ENCODE data around the gene ELOB. TPM values are rescaled to one million over a fixed set of nuclear protein-coding genes. Genes with fewer than 3 reads are reported as not detected.

The ELOB gene
- total RNA-seq, 2 experiments from 2014 or later = 260 to 318 TPM

GRCh38 chr16:2784358-2785100 is 7.4 kb upstream of the ELOB start:
- no peaks in the 10 kb centered on the region for H3K36me3 Mint-ChIP-seq
- H3K9me3 Mint-ChIP-seq (ENCODE audit: low read depth) = no peaks in the 10 kb centered on the region
- ATAC-seq (no peak), DNase-seq (no peak)
- CTCF ChIA-PET = interaction anchor here (0.7 to 1.4 kb wide), 2 partner anchors 76 to 84 kb away, joined by 3 to 7 read pairs; no protein-coding TSS in a partner anchor
- peaks cover 9% of the 10 kb centered on the region for H3K4me1 Mint-ChIP-seq
- H3K27me3 Mint-ChIP-seq = peaks cover 9% of the 10 kb centered on the region
- H3K27ac Mint-ChIP-seq = no peak overlapping the region
- peak overlapping the region; percentile 64 for H3K4me3 Mint-ChIP-seq

GRCh38 chr16:2783581-2784357 is 6.7 kb upstream of the ELOB start:
- CTCF ChIA-PET = interaction anchor here (1.4 kb wide), 1 partner anchor 85 kb away, joined by 7 read pairs; no protein-coding TSS in a partner anchor
- Mint-ChIP-seq H3K9me3 (ENCODE audit: low read depth) (no peaks in the 10 kb centered on the region), H3K27ac (no peak overlapping the region), H3K36me3 (no peaks in the 10 kb centered on the region), H3K27me3 (peaks cover 8% of the 10 kb centered on the region), H3K4me1 (peaks cover 10% of the 10 kb centered on the region), H3K4me3 (no peak overlapping the region)
- DNase-seq = no peak
- ATAC-seq = no peak

GRCh38 chr16:2782583-2783351 is 5.7 kb upstream of the ELOB start:
- H3K27ac Mint-ChIP-seq = no peak overlapping the region
- no peaks in the 10 kb centered on the region for H3K36me3 Mint-ChIP-seq
- CTCF ChIA-PET = interaction anchor here (1.8 kb wide), 1 partner anchor 56 kb away, joined by 5 read pairs; no protein-coding TSS in a partner anchor
- DNase-seq (no peak), ATAC-seq (no peak)
- H3K4me3 Mint-ChIP-seq = no peak overlapping the region
- no peaks in the 10 kb centered on the region for H3K9me3 Mint-ChIP-seq (ENCODE audit: low read depth)
- H3K4me1 Mint-ChIP-seq = peaks cover 18% of the 10 kb centered on the region
- H3K27me3 Mint-ChIP-seq = peaks cover 4% of the 10 kb centered on the region

GRCh38 chr16:2779978-2780898 is 3.2 kb upstream of the ELOB start:
- ATAC-seq (no peak), DNase-seq (no peak)
- no peak overlapping the region for H3K27ac Mint-ChIP-seq
- H3K4me1 Mint-ChIP-seq = peaks cover 24% of the 10 kb centered on the region
- CTCF ChIA-PET = interaction anchor here (1.1 to 1.4 kb wide), 2 partner anchors 58 to 88 kb away, joined by 3 read pairs; no protein-coding TSS in a partner anchor
- H3K4me3 Mint-ChIP-seq = no peak overlapping the region
- peaks cover 2% of the 10 kb centered on the region for H3K27me3 Mint-ChIP-seq
- H3K9me3 Mint-ChIP-seq (ENCODE audit: low read depth) = no peaks in the 10 kb centered on the region
- no peaks in the 10 kb centered on the region for H3K36me3 Mint-ChIP-seq

GRCh38 chr16:2779151-2779920 is 2.3 kb upstream of the ELOB start:
- ATAC-seq (no peak), DNase-seq (no peak)
- peaks cover 24% of the 10 kb centered on the region for H3K4me1 Mint-ChIP-seq
- H3K9me3 Mint-ChIP-seq (ENCODE audit: low read depth) = no peaks in the 10 kb centered on the region
- no peaks in the 10 kb centered on the region for H3K36me3 Mint-ChIP-seq
- peak overlapping the region; percentile 97 for H3K27ac Mint-ChIP-seq
- no peaks in the 10 kb centered on the region for H3K27me3 Mint-ChIP-seq
- CTCF ChIA-PET = interaction anchor here (0.9 to 1.4 kb wide), 5 partner anchors 32 to 191 kb away, joined by 3 read pairs; no protein-coding TSS in a partner anchor
- no peak overlapping the region for H3K4me3 Mint-ChIP-seq

GRCh38 chr16:2778630-2778958 is 1.5 kb upstream of the ELOB start:
- Mint-ChIP-seq H3K27ac (peak overlapping the region; percentile 97), H3K36me3 (no peaks in the 10 kb centered on the region), H3K4me1 (peaks cover 24% of the 10 kb centered on the region), H3K27me3 (no peaks in the 10 kb centered on the region), H3K9me3 (ENCODE audit: low read depth) (no peaks in the 10 kb centered on the region), H3K4me3 (peak overlapping the region; percentile 92)
- DNase-seq (no peak), ATAC-seq (no peak)
- CTCF ChIA-PET = interaction anchor here (0.9 to 1.5 kb wide), 6 partner anchors 13 to 191 kb away, joined by 3 to 7 read pairs (median 3); partner anchors contain the start of gene SRRM2

GRCh38 chr16:2777903-2778629 is 986 bp upstream of the ELOB start:
- peak; percentile 58 for DNase-seq
- ATAC-seq = peak; percentile 9
- peak overlapping the region; percentile 97 for H3K27ac Mint-ChIP-seq
- peaks cover 24% of the 10 kb centered on the region for H3K4me1 Mint-ChIP-seq
- H3K27me3 Mint-ChIP-seq = no peaks in the 10 kb centered on the region
- no peaks in the 10 kb centered on the region for H3K36me3 Mint-ChIP-seq
- no peaks in the 10 kb centered on the region for H3K9me3 Mint-ChIP-seq (ENCODE audit: low read depth)
- H3K4me3 Mint-ChIP-seq = peak overlapping the region; percentile 92
- CTCF ChIA-PET = interaction anchor here (0.9 to 1.5 kb wide), 6 partner anchors 13 to 192 kb away, joined by 3 to 7 read pairs (median 3); partner anchors contain the start of gene SRRM2

- H3K27ac Mint-ChIP-seq = peak overlapping the region; percentile 81
- H3K9me3 Mint-ChIP-seq (ENCODE audit: low read depth) = no peaks in the 10 kb centered on the region
- H3K4me3 Mint-ChIP-seq = peak overlapping the region; percentile 92
- peaks cover 24% of the 10 kb centered on the region for H3K4me1 Mint-ChIP-seq
- DNase-seq (peak; percentile 59), ATAC-seq (peak; percentile 46)
- CTCF ChIA-PET = interaction anchor here (1.5 to 2.4 kb wide), 3 partner anchors 23 to 150 kb away, joined by 6 to 7 read pairs (median 6); no protein-coding TSS in a partner anchor
- H3K27me3 Mint-ChIP-seq = no peaks in the 10 kb centered on the region
- H3K36me3 Mint-ChIP-seq = peaks cover 7% of the 10 kb centered on the region
These were observed 460 bp downstream of the ELOB start for GRCh38 chr16:2776500-2777139.

GRCh38 chr16:2775765-2776499 is 1.1 kb downstream of the ELOB start:
- Mint-ChIP-seq H3K4me1 (peaks cover 24% of the 10 kb centered on the region), H3K4me3 (peak overlapping the region; percentile 92), H3K9me3 (ENCODE audit: low read depth) (no peaks in the 10 kb centered on the region), H3K27me3 (no peaks in the 10 kb centered on the region), H3K36me3 (peaks cover 12% of the 10 kb centered on the region), H3K27ac (peak overlapping the region; percentile 81)
- CTCF ChIA-PET = interaction anchor here (1.5 to 2.4 kb wide), 3 partner anchors 22 to 151 kb away, joined by 6 to 7 read pairs (median 6); no protein-coding TSS in a partner anchor
- no peak for ATAC-seq
- no peak for DNase-seq

- peak overlapping the region; percentile 52 for H3K27ac Mint-ChIP-seq
- H3K9me3 Mint-ChIP-seq (ENCODE audit: low read depth) = no peaks in the 10 kb centered on the region
- peaks cover 24% of the 10 kb centered on the region for H3K4me1 Mint-ChIP-seq
- DNase-seq (no peak), ATAC-seq (no peak)
- no peak overlapping the region for H3K4me3 Mint-ChIP-seq
- CTCF ChIA-PET = interaction anchor here (1.5 to 2.4 kb wide), 5 partner anchors 20 to 151 kb away, joined by 3 to 7 read pairs (median 6); no protein-coding TSS in a partner anchor
- no peaks in the 10 kb centered on the region for H3K27me3 Mint-ChIP-seq
- H3K36me3 Mint-ChIP-seq = peaks cover 16% of the 10 kb centered on the region
These were observed 1.9 kb downstream of the ELOB start for GRCh38 chr16:2775131-2775716.

Data from activated CD8-positive, alpha-beta memory T cell treated with anti-CD3 and anti-CD28 coated beads, Interleukin-2, amount 10 ng/mL, durations not matched to agents 7 days and 5 days (primary cell).